GM18868 (cell line): ENCODE data around the gene FBXO45.
"Not testable (repeated sequence)": the region's sequence is repeated elsewhere in the genome, so short reads cannot be mapped to it uniquely, and the experiment has no call there.

Experiments
- ATAC-seq: cut with Tn5 transposase; IDR thresholded peaks from one replicate; pipeline ENCODE4 v1.9.1; 2021; ENCODE audit warnings: mild to moderate bottlenecking, moderate library complexity; ENCODE audit not compliant: unreplicated experiment

FBXO45 gene

GRCh38 chr3:196555295-196555694 lies 13.2 kb upstream of the FBXO45 start:
- ATAC-seq = no peak

DNA sequence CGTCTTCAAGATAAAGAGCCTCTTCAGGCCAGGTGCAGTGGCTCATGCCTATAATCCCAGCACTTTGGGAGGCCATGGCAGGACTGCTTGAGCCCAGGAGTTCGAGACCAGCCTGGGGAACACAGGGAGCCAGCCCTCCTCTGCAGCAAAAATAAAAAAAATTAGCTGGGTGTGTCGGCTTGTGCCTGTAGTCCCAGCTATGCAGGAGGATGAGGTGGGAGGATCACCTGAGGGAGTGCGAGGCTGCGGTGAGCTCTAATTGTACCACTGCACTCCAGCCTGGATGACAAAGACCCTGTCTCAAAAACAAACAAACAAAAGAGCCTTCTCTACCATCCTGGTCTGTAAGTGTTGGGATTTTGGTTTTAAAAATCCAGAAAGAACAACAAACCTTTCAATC lies 11.2 kb upstream of the FBXO45 start:
- no peak for ATAC-seq

- ATAC-seq = no peak
These were observed 10.0 kb upstream of the FBXO45 start for GRCh38 chr3:196558476-196558875.

- no peak for ATAC-seq
These were observed 8.6 kb upstream of the FBXO45 start for GRCh38 chr3:196559826-196560225.

DNA sequence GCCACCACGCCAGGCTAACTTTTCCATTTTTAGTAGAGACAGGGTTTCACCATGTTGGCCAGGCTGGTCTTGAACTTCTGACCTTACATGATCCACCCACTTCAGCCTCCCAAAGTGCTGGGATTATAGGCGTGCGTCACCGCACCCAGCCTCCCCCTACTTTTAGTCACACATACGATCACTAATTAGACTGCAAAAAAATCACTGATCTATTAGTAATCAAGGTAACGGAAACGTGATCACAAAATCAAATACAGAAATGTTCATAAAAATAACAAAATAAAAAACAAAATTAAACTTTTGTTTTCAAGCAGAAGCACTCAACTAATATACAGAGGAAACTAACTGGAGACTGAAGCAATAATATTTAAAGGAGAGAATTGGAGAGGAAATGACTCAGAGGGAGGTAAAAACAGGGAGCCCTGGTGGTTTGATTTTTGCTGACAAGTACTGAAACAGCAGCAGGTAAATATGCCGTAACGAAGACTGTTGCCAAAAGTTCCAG lies 4.7 kb upstream of the FBXO45 start:
- no peak for ATAC-seq

GRCh38 chr3:196569003-196569516 lies 600 bp downstream of the FBXO45 start:
- ATAC-seq = peak; percentile 39

DNA sequence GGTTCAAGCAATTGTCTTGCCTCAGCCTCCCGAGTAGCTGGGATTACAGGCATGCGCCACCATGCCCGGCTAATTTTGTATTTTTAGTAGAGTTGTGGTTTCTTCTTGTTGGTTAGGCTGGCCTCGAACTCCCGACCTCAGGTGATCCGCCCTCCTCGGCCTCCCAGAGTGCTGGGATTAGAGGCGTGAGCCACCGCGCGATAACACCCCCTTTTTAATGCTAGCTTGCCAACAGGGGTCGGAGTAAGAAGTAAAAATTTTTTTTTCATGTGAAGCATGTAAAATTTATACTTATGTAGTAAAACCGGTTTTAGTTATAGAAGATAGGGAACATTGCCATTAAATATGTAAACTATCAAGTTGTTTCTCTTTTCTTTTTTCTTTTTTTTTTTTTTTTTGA lies 1.9 kb downstream of the FBXO45 start:
- ATAC-seq = not testable (repeated sequence)

GRCh38 chr3:196572389-196572788 lies 3.9 kb downstream of the FBXO45 start:
- ATAC-seq = no peak

GRCh38 chr3:196585044-196585757 lies 16.7 kb downstream of the FBXO45 start:
- ATAC-seq = no peak

GRCh38 chr3:196590279-196590678 lies 21.8 kb downstream of the FBXO45 start:
- ATAC-seq = no peak

DNA sequence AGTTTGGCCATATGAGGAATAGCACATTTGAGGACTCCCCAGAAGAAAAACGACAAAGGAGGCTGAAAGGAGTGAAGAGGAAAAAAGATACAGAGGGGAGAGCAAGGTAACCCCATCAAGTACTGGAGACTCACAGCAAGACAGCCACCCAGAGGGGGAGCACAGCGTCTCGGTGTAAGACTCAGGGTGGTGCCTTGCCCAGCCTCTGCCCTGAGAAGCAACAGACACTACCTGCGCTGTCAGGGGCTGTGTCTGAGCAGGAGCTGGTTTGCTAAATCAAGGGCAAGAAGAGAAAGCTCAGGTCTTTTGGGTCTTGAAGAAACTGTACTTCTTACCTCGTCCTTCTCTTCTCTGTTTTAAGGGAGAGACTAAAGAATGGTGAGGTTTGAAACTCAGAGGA lies 27.9 kb downstream of the FBXO45 start:
- ATAC-seq = no peak

- ATAC-seq = not testable (repeated sequence)
These were observed 29.7 kb downstream of the FBXO45 start for GRCh38 chr3:196597971-196598733.

DNA sequence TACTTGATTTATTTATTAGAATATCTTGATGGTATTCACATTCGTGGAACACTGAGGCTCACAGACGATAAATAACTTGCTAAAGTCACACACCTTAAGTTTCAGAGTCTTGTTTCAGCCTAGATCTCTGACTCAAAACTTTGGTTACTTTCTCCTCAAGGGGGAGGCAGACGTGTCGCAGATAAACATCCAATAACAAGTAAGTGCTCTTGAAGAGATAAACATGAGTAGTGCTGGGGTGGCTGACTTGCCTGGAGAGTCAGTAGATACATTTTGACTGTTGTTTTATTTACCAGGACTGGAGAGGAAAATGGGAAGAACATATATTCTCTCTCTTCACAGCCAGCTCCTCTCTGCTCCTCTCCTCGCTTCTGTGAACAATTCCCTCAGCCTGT lies 31.3 kb downstream of the FBXO45 start:
- ATAC-seq = no peak

- ATAC-seq = no peak
These were observed 31.9 kb downstream of the FBXO45 start for GRCh38 chr3:196600359-196600758.

DNA sequence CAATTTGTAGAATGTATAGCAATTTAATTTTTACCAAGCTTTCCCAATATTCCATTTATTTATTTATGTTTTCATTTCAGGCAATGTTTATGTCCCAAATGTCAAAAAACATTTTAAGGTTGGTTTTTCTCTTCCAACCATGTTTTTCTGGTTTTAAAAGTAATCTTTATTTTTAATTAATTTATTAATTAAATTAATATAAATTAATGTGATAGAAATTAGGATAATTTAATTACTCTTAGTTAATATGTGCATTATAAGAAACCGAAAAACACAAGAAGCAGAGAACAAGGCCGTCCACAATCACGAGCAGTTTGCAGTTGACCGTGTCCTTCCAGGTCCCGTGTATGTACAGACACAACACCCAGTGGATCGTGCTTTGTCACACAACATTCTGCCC lies 34.2 kb downstream of the FBXO45 start:
- no peak for ATAC-seq

GRCh38 chr3:196603683-196604082 lies 35.2 kb downstream of the FBXO45 start:
- no peak for ATAC-seq

DNA sequence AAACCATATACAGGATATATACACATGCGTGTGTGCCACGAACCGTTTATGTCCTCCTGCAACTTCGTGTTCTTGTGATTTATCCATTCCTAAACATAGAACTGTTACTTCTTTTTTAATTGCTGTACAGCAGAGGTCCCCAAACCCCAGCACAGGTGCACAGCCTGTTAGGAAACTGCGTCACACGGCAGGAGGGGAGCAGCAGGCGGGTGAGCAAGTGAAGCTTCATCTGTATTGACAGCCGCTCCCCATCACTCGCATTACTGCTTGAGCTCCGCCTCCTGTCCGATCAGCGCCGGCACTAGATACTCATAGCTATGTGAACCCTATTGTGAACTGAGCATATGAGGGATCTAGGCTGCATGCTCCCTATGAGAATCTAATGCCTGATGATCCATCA lies 36.1 kb downstream of the FBXO45 start:
- no peak for ATAC-seq

- ATAC-seq = no peak
These were observed 40.2 kb downstream of the FBXO45 start for GRCh38 chr3:196608693-196609092.

DNA sequence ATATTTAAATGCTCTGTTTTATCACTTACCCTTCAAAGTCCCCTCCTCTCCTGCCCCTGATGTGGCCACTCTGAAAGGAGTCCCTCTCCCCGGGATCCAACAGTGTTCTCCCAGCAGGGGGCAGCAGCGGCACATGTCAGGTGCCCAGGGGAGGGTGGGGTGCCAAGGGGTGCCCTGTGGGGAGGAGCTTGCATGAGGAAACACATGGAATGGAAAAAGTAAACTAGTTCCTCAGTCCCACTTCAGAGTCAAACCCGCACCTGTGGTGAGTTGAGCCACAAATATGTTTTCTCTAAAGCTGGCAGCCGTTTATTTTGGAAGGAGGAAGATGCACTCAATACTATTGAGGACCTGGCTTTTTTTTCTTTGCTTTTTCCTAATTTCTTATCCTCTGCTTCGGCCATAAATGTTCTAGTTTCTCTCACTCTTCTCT lies 40.9 kb downstream of the FBXO45 start:
- peak; percentile 77 for ATAC-seq

GRCh38 chr3:196609805-196610515 lies 41.5 kb downstream of the FBXO45 start:
- no peak for ATAC-seq

DNA sequence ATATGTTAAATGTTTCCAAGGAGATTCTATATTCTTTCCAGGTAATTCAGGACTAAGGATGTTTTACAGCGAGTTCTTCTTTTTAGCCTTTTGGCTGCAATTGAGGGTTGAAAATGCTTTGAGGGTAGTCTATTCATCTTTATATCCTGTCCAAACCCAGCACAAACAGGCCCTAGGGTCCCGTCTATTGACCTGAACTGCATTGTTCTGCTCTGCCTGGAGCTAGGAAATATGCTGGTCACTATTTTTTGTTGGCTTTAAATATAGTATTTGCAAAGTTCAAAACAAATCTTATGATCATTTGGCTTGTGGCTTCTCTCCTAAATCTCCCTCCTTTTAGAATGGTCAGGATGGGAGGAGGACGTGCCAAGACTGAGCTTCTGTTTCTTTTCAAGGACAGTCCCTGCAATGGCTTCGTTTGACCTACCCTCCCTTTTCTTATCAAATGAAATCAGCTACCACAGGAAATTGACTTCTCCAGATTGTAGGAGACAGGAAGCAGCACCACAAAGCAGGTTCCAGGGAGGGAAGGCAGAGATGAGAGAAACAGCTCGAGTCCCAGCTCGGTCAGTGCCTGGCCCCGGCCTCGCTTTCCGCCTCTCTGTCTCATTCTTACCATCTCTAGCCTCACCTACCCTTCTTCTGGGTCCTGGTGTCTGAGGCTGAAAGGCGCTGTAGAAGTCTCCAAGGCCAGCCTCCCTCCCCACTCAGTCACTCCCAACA lies 43.5 kb downstream of the FBXO45 start:
- no peak for ATAC-seq
